ENCODE results near the gene GRIK4.

GRIK4 gene

GRCh38 chr11:120649316-120649715, 137.8 kb downstream of the GRIK4 start:
- H3K4me3 ChIP-seq (ENCODE audit: low read depth, low read length), result no peak overlapping the region
- no peak for TF ChIP-seq CTCF (IDR thresholded peaks at IDR 0.05; ENCODE audit: insufficient read depth, low read depth, low read length, missing control alignments)
- DNase-seq (ENCODE audit: low read depth), result no peak

DNA sequence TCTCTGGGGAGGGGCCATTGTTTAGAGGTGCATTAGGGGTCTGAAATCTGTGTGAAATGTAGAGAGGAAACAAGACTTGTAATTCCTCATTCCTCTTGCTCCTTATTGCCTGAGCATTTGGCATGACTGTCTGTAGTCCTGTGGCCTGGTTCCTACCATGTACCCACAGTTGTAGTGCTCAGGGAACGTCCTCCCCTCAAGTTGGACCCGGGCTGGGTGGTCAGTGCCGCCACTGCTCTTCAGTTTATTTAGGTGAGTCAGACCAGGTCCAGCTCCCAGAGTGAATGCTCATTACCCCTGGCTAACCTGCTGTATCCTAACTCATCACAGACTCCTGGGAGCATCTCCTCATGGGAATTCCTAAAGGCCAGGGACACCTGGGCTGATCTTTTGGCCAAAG, 139.8 kb downstream of the GRIK4 start:
- no peak for TF ChIP-seq CTCF (IDR thresholded peaks at IDR 0.05; ENCODE audit: insufficient read depth, low read depth, low read length, missing control alignments)
- H3K4me3 ChIP-seq (ENCODE audit: low read depth, low read length), result no peak overlapping the region

DNA sequence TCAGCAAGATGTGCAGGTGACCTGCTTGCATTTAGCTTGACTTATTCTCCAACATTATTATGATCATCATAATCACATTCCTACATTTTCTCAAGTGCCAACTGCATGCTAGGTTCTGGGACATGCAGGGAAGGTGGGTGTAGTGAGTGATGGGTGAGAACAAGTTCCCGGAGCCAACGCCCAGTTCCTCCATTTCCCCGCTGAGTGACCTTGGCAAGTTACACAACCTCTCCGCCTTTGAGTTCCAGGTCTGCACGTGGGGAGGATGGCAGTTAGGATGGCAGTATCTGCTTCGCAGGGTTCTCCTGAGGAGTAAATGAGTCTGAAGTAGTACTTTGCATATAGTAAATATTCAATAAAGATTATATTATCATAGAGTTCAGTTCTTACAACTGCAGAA, 140.3 kb downstream of the GRIK4 start:
- TF ChIP-seq CTCF (IDR thresholded peaks at IDR 0.05; ENCODE audit: insufficient read depth, low read depth, low read length, missing control alignments), result no peak
- no peak for DNase-seq (ENCODE audit: low read depth)
- H3K4me3 ChIP-seq (ENCODE audit: low read depth, low read length), result no peak overlapping the region

More for the DNA sequence above, 139.8 kb downstream of the GRIK4 start:
- no peak for DNase-seq (ENCODE audit: low read depth)

DNA sequence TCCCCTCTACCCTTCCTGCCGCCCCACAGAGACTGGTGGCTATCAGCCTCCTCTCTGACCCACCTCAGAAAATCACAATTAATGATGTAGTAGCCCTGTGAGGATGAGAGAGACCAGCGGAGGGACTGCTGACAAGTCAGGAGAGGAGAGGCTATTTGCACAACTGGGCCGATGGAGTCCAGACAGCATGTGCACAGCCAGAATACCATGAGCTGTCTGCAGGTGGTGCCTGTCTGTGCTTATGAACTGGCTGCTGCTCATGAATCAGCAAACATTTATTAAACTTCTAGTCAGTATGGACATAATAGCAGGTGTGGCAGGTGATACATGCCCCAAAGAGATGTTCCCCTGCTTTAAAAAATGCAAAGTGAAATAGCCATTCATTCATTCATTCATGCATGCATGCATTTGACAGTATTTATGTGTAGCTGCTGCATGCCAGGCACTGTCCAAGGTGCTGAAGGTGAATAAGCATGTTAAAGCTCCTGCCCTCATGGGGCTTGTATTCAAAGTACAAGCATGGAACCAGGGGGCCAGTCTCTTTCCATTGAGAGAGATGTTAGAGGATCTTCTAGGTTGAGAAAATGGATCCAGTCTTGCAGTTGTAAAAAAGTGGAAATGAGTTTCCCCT, 141.3 kb downstream of the GRIK4 start:
- TF ChIP-seq CTCF (IDR thresholded peaks at IDR 0.05; ENCODE audit: insufficient read depth, low read depth, low read length, missing control alignments), result no peak
- no peak overlapping the region for H3K4me3 ChIP-seq (ENCODE audit: low read depth, low read length)
- DNase-seq (ENCODE audit: low read depth), result peak; percentile 46

DNA sequence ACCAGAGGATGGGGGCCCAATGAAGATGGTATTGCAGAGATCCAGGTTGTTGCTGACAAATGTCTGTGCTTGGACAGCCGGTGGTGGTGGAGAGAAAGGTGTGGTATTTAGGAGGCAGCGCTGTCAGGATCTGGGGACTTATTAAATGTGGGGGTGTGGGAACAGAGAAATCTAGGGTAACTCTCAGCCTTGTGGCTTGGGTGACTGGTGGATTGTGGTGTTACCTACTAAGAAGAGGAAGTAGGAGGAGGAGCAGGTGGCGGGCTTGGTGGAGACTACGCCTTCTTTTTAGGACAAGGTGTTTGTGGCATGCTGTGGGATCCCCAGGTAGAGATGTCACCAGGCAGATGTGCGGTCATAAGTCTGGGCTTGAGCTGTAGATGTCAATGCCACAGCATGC, 144.0 kb downstream of the GRIK4 start:
- no peak for TF ChIP-seq CTCF (IDR thresholded peaks at IDR 0.05; ENCODE audit: insufficient read depth, low read depth, low read length, missing control alignments)
- DNase-seq (ENCODE audit: low read depth), result peak; percentile 55
- H3K4me3 ChIP-seq (ENCODE audit: low read depth, low read length), result no peak overlapping the region

GRCh38 chr11:120657306-120658070, 145.9 kb downstream of the GRIK4 start:
- peak; percentile 71 for DNase-seq (ENCODE audit: low read depth)
- no peak for TF ChIP-seq CTCF (IDR thresholded peaks at IDR 0.05; ENCODE audit: insufficient read depth, low read depth, low read length, missing control alignments)
- no peak overlapping the region for H3K4me3 ChIP-seq (ENCODE audit: low read depth, low read length)

Data from GM12865 (cell line).